Activated naive CD8-positive, alpha-beta T cell treated with anti-CD3 and anti-CD28 coated beads, Interleukin-2, amount 50 U/mL, for 16 hours (primary cell): ENCODE results near the gene KCNMA1.
"Not testable (repeated sequence)": the region's sequence is repeated elsewhere in the genome, so short reads cannot be mapped to it uniquely, and the experiment has no call there.

Experiments used
- DNase-seq: peaks from one replicate; pipeline ENCODE4 v3.0.0-alpha.2; 2020; ENCODE audit warnings: low read depth, low spot score

The KCNMA1 gene

DNA sequence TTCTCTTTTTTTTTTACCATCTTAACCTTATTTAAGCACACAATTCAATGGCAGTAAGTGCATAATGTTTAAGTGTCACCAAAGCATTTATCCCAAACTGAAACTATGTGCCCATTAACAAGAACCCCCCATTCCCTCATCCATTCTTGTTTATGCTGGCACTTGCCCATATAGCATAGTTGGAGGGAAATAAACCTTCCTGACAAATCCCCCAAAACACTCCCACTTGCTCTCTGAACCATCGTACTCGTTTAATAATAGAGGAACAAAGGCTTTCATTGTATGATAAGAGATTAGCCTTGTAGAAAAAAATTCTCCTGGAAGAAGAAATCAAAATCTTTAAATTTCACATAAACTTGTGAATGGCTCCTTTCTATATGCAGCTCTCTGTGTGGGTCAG, 26.4 kb upstream of the KCNMA1 start:
- no peak for DNase-seq

DNA sequence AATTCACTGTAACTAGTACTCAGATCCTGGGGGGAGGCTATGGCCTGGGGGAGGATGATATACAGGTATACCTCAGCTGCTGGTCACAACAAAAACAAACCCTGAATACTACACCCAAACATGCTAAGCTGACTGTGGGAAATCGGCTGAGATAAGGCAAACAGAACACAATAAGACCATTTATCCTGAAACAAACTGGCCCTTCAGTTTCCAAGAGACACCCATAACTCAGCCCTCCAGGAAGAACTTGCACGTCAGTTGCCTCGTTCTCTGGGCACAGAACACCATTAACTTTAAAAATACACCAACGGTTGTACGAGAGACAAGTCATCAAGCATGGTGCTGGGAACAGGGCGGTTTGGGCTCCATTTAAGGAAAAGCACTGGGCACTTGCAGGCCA, 24.1 kb upstream of the KCNMA1 start:
- no peak for DNase-seq

DNA sequence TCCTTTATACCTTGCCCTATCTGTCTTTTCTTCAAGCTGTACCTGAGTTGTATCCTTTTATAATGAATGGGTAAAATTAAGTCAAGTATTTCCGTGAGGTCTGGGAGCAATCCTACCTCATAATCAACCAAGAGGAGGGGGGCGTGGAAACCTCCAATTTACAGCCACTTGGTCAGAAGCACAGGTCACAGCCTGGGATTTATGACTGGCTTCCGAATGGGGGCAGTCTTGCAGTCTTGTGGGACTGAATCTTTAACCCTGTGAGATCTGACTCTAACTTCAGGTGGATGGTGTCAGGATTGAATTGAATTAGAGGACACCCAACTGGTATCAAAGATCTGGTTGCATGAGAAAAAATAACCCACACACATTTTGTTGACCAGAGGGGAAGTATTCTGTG, 23.5 kb upstream of the KCNMA1 start:
- DNase-seq, result no peak

DNA sequence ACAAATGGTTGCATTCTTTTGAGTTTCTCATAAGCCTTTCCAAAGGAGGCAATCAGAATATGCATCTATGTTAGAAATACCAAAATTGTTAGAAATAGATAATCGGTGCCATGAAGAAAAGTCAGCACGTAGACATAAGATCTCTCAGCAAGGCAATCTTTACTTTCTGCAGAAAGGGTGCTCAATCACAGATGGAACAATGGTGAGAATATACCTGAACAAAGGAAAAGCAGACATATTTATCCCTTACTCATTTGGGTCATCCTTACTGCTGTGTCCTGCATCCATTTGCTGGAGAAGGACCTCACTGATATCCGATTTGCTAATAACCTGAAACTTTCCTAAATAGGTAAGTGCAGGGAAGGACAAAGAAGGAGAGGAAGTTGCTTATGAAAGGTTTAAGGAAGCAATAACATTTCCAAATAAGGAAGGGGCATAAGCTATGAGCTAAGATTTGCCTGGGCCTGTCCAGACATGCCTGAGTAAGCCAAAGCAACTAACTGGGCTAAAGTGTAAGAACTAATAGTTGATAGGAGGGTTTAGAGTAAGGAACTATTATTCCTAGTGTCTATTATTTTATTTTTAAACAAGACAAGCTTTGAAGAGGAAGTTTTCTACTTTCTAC, 21.6 kb upstream of the KCNMA1 start:
- not testable (repeated sequence) for DNase-seq

DNA sequence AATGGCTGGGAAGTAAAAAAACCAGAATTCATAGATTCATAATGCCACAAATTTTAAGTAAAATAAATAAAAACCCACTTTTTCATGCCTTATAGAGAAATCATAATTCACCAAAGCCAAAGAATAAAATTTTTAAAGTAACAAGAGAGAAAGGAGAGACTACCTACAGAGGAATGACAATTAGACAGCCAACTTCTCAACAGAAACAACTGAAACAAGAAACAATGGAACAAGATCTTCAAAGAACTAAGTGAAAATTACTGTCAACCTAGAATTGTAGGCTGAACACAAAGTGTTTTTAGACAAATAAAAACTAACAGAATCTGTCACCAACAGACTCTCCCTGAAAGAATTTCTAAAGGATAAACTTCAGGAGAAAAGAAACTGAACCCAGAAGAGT, 15.6 kb upstream of the KCNMA1 start:
- DNase-seq, result no peak

DNA sequence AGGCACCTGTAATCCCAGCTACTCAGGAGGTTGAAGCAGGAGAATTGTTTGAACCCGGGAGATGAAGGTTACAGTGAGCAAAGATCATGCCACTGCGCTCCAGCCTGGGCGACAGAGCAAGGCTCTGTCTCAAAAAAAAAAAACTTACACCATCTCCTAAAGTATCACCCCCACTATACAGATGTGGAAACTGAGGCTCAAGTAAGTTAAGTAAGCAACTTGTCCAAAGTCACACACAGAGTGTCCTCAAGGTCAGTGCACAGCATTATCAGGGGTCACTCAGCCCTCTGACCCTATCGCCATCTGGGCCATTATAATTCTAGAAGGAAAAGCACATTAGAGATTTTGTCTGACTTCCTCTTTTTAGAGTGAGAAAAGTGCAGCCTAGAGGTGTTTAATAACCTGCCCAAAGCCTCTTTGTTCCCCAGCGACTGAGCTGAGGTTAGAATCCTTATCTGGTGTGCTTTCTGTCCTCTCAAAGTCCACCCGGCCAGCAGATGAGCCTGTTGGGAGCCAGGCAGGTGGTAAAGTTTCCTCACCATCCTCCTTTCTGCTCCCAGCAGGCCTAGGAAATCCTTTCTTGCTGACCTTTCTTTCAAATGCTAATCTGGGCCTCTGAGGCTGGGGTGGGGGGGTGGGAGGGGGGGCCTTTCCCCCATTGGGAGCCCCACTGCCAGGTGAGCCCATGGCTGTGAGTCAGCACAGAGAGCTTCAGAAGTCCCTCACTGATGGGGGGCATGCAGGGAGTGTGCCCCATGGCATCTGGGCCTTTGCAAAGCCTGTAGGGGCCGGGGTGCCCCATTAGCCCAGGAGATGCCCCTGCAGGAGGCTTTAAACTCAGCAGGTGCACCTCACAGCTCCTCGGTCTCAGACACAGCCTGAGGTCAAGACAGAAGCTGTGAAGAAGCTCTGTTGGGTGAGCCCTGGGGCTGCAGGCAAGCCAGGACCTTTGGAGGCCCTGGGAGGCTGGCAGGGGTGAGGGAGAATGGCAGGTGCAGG, 12.0 kb upstream of the KCNMA1 start:
- DNase-seq, result no peak

DNA sequence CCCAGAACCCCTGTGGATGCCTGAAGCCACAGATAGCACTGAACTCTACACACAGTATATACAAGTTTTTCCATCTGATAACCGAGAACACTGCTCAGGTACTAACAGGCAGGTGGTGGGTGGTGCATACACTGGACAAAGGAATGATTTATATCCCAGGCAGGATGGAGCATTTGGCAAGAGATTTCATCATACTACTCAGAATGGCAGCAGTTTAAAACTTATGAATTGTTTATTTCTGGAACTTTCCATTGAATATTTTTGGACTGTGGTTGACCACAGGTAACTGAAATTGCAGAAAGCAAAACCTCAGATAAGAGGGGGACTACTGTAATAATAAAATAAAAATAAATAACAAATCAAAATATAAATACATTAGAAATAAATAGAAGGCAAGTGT, 10.9 kb upstream of the KCNMA1 start:
- DNase-seq, result no peak

DNA sequence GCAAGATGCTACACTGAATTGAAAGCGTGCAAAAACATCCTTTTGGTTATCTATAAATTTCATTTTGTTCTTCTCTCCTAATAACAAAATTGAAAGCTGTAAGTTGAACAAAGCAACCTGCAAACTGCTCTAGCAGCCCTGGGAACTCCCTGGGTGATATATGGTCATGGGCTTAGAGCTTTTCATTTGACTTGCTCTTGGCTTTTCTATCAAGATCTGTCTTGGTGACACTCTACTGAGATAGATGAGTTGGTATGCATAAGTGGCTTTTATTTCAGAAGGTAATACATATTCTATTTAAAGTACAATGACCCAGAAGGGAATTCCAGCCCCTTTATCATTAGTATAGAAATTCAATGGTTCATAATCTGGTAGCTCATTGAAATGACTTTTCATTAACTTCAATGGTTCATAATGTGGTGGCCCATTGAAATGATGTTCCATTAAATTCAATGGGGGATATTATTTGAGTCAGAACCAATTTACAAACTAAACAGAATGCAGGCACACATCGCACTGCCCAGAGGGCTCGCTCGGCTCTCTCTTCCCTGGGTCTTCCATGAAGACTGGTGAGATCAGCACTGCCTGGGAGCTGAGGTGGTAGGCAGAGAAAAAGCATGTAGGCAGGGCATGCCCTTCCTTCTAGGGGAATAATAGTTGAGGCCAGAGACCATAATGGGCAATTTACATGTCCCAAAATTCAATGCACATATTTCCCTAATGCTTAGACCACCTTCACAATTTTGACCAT, 10.1 kb upstream of the KCNMA1 start:
- no peak for DNase-seq

DNA sequence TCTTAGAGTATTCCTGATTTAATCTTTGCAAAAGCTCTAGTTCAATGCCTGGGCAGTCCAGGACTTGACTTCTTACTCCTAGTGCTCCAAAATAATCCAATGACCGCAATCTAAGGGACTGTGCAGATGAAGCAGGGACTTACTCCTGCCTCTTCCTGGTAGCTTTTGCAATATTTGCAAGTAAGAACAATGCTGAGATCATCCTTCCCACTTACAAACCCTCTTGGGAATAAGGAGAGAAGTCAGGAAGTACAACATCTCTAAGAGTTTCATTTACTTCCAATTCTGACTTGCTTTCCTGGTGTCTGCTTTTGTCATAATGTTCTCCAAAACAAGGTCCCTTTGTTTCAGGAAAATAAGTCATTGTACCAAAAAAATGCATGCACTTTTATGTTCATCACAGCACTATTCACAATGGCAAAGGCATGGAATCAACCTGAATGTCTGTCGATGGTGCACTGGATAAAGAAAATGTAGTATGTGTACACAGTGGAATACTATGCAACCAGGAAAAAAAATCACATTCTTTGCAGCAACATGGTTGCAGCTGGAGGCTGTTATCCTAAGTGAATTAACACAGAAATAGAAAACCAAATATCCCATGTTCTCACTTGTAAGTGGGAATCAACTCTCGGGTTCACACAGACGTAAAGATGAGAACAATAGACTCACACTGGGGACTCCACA, 7.1 kb upstream of the KCNMA1 start:
- DNase-seq, result no peak

DNA sequence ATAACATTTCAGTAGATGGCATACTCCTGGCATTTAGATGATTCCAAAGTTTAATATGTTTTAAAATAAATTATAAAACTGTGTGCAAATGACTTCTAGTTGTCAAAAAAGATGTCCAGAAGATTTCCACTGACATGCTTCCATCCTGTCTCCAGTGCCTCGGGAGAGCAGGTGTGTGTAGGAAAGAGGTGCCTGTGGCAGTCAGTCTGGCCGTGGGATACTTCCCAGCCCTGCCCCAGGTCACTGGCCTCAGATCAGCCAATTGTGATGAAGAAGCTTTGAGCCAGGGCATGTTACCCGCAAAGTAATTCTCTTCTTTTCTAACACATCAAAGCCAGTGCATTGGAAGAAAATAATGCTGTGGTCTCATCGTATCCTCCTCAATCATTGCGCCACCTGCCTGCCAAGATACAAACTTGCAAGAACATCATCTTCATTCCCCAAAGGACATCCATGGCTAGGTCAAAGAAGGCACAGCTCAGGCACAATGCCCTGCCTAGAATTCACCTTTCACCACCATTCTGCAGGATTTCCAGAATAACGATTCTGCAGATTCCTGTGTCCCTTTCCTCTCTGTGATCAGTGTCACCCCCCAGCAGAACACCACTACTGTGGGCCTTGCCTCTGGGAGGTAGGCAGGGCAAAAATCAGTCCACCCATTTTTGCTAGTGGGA, 6.3 kb upstream of the KCNMA1 start:
- no peak for DNase-seq

DNA sequence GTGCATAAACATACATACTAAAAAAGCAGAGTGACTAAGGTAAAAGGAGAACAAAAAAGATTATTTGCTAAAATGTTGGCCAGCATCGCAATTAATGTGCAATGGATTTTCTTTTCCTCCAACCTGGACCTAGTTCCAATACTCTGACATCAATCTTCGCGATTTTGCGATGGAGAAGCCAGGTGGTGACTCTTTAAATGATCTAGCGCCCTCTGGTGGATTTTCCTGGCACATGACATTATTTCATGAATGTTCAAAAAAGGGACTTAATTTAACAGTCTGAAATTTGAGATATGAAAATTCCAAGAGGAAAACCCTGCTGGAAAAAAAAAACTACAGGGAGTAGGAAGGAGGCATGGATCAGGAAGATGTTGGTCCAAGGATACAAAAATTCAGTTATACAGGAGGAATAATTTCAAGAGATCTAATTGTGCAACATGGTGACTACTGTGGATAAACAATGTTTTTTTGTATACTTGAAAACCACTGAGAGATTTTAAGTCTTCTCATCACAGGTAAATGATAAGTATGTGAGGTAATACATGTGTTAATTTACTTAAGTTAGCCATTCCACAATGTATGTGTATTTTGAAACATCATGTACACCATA, 4.3 kb upstream of the KCNMA1 start:
- DNase-seq, result peak; percentile 17

DNA sequence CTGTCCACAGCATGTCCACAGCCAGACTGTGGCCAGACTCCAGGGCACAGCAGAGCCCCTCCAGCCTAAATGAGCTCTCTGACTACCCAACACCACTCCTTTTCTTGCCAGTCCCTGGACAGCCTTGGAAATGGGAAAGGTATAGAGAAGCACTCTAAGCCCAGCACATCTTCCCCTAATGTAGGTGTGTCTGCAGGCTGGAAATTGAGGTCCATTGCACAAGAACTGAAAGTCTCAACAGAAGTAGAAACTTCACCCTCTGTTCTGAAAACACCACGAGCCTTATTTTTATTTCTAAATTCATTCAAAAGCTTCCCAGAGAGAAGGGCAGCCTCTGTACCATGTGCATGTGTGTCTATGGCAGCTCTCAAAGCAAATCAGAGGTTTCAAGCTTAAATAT, 3.7 kb upstream of the KCNMA1 start:
- no peak for DNase-seq

DNA sequence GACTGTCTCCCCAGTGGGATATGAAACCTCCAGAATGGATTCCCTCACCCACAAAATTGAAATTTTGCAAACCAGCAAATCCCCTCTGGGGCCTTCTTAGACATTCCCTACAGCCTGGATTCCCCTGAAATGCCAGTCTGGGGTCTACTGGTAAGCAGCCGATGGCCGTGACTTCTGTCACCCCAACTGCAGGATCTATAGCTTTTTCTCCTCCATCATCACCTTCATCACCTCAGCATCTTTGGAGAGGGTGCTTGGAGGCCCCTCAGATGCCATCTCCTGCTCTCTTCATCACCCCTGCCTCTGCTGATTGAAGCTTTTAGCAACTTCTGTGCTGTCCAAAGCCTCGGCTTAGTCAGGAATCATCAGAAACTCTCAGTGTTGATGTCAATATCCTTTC, 2.6 kb upstream of the KCNMA1 start:
- DNase-seq, result no peak

DNA sequence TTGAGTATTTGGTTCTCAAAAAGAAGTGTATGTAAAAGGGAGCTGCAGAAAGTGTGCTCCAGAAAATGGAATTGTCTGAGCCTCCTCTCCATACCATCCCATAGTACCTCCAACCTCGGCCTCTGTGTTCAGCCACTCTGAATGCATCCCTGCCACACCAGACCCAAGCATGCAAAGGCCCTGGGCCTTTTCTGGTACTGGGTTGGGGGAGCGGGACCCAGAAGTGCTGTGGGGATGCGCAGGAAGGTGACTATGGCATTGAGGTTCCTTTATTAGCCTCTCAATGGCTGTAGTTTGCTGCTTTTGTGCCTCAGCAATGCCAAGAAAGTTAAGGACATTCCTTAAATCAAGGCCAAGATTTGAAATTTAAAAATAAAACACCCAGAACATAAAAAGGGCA, 2.1 kb upstream of the KCNMA1 start:
- DNase-seq, result no peak

DNA sequence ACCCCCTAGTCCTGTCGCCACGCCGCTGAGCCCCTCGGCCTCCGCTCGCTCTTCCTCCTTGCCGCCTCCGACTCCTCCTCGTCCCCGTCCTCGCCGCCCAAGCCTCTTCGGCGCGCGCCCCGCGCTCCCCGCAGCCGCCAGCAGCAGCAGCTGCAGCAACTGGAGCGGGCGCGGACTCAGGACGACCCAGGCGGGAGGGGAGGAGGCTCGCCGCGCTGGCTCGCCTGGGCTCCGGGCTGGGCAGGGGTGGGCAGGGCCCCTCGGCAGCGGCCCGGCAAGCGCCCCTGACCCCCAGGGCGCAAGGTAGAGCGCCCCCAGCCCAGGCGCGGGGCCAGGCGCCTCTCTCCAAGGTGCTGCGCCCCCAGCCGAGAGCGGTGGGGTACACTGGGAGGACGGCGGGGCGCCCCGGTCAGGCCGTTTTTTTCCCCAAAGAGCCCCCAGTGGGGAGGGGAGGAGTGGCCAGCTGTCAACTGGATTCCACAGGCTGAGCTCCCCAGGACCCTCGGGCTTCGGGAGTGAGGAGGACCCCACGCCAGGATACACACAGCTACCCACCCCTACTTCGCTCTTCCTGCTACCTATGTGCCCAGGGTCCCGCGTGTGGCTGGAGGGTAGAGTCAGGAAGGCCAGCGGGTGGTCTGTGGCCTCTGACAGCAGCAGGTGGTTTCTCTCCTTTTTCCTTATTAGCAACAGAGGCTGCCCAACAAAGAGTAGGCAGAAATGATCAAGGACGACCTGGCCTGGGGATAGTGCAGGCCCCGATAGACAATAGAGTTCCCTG, 903 bp upstream of the KCNMA1 start:
- no peak for DNase-seq

DNA sequence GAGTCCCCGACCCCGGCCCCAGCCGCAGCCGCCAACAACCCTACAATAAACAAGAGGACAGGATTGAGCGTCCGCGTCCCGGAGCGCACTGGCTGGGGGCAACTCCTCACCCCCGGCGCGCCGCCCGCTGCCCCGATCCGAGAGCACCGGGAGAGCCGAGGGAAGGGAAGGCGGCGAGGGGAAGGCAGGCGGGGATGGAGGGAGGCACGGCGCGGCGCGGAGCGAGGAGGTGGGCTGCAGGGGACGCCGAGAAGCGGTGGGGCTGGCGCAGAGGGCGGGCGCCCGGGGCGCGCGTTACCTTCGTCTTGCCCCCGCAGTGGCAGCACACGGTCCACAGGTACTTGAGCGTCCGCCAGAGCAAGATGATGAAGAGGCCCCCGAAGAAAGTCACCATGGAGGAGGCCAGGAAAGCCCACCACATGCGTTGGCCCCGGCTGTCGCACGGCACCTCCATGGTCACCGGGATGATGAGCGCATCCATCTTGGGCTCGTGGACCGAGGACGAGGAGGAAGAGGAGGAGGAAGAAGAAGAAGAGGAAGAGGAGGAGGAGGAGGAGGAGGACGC, 559 bp downstream of the KCNMA1 start:
- no peak for DNase-seq

DNA sequence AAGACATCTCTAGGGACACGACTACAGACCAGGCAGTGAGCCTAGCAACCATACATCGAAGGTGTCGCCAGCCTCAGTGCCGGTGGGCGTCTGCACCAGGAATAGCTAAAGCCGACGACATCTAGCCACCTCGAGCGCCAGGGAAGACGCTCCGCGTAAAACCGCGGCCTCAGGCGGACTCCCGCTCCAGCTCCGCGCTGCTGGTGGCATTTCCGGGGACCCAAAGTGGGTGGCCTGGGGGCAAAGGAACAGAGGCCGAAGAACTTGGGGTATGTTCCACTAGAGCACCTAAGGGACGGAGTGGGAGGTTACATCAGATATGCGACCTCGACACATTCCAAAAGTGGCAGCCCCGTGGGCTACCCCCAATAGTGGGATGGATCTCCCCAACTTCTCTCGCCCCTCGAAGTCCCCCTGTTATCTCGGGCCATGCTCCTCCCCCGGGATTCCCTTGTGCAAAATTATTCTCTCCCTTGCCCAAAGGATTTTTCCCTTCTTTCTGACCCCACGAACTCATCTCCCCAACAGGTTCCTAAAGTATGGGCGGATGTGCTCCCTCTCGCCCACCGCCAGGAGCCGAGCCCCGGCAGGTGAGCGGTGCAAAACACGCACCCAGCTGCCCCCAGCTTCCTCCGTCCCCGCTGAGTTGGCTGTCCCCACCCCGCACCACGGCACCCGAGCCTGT, 1.2 kb downstream of the KCNMA1 start:
- no peak for DNase-seq

DNA sequence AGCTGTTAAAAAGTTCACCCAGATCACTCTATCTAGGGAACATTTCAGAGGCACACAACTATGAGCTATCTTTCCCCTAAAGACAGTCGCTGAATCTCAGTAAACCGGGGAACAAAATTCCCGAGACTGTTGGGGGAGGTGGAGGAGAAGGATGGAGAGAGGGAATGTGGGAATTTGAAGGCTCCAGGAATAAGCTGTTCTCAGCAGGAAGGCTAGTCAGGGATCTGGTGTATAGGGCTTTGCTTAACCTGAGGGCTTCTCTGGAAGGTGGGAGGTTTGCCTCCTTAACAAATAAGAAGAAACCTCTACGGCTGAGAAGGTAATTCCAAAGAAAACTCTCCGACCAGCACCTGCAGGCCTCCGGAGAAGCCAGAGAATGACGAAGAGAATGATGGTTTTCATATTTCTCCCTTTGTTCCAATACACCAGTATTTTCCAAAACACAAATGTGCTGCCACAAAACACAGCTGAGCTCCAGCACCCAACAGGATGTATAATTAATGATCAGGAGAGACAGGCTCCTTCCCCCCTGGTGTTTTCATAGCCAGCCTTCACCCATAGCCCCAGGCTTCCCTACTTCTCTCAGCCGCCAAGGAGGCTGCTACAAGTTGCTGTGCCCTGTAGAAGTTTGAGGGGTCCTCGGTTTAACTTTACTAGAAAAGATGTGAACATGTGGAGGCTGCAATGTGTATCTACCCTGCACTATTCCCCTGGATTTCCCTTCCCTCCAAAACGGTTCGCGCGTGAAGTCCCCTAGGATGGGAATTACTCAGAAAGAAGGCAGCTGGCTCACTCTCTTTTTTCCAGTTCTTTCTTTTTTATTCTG, 2.0 kb downstream of the KCNMA1 start:
- DNase-seq, result no peak
